GM23248 (cell line): ENCODE measurements around the gene HOXD12.

Source experiments
- EZH2 ChIP-seq: fragments of 200-600 bp; sonication (generic); IDR thresholded peaks from 2 replicates; pipeline ENCODE4 v1.6.1; 2018; ENCODE audit warnings: antibody characterized with exemption, mild to moderate bottlenecking; ENCODE audit not compliant: insufficient read depth, poor library complexity, severe bottlenecking
- EZH2phosphoT487 ChIP-seq: fragments of 200-600 bp; sonication (generic); IDR thresholded peaks from 2 replicates; pipeline ENCODE4 v1.6.1; 2018; ENCODE audit warnings: antibody characterized with exemption, moderate library complexity, mild to moderate bottlenecking, low read depth; ENCODE audit not compliant: insufficient read depth

GRCh38 chr2:176096243-176096985 lies 3.2 kb upstream of the HOXD12 start:
- TF ChIP-seq EZH2, result no peak
- TF ChIP-seq EZH2phosphoT487, result no peak
